ENCODE measurements around the gene PFAS.

Gene PFAS

GRCh38 chr17:8300627-8301242 is 51.6 kb downstream of the PFAS start:
- DNase-seq = no peak

- DNase-seq = no peak
These were observed 61.6 kb downstream of the PFAS start for GRCh38 chr17:8310601-8311123.

- no peak for DNase-seq
These were observed 62.2 kb downstream of the PFAS start for GRCh38 chr17:8311131-8311790.

- no peak for DNase-seq
These were observed 63.2 kb downstream of the PFAS start for GRCh38 chr17:8312251-8312650.

GRCh38 chr17:8312726-8313600 is 63.9 kb downstream of the PFAS start:
- DNase-seq = no peak

GRCh38 chr17:8314797-8315763 is 66.0 kb downstream of the PFAS start:
- DNase-seq = no peak

GRCh38 chr17:8315764-8316217 is 66.7 kb downstream of the PFAS start:
- DNase-seq = no peak

GRCh38 chr17:8318010-8318935 is 69.2 kb downstream of the PFAS start:
- no peak for DNase-seq
